CD4-positive, CD25-positive, alpha-beta regulatory T cell (primary cell): ENCODE results near the gene SOCS3. TPM values are rescaled to one million over a fixed set of nuclear protein-coding genes. Genes with fewer than 3 reads are reported as not detected.

Source experiments
- ATAC-seq, 2 donors: fragments of 150-1000 bp; cut with Tn5 transposase; one replicate each; pipeline ENCODE4 v1.10.0; 2021; ENCODE audit warnings: low read depth in 2 of 2, moderate number of reproducible peaks in 2 of 2, moderate library complexity in 1 of 2
- DNase-seq, 3 donors: peaks; one replicate each; pipeline versions ENCODE4 v3.0.0 to v3.0.0-alpha.2; 2012 to 2022; ENCODE audit warnings: mixed read lengths in 1 of 3
- H3K27ac ChIP-seq: one replicate; pipeline ENCODE4 v1.7.0; 2013; ENCODE audit warnings: mild to moderate bottlenecking, low read length; ENCODE audit not compliant: insufficient read depth, poor library complexity, severe bottlenecking
- H3K27me3 ChIP-seq: one replicate; pipeline ENCODE4 v1.7.0; 2013; ENCODE audit warnings: low read length; ENCODE audit not compliant: control insufficient read depth, insufficient read depth
- H3K36me3 ChIP-seq: one replicate; pipeline ENCODE4 v1.7.0; 2013; ENCODE audit warnings: mild to moderate bottlenecking, low read length, moderate library complexity; ENCODE audit not compliant: control insufficient read depth, insufficient read depth
- H3K4me1 ChIP-seq: 2 replicates; pipeline ENCODE4 v1.7.0; 2013; ENCODE audit warnings: mild to moderate bottlenecking, low read length; ENCODE audit not compliant: insufficient read depth, control insufficient read depth, poor library complexity, severe bottlenecking
- H3K4me3 ChIP-seq: one replicate; pipeline ENCODE4 v1.7.0; 2013; ENCODE audit warnings: low read depth, mild to moderate bottlenecking, low read length, moderate library complexity
- H3K9me3 ChIP-seq, 2 experiments: 1 replicate in 1 of 2; 2 replicates in 1 of 2; pipeline ENCODE4 v1.7.0; 2013; ENCODE audit warnings: low read length in 2 of 2, mild to moderate bottlenecking in 1 of 2, moderate library complexity in 1 of 2; ENCODE audit not compliant: control insufficient read depth in 2 of 2
- H3K27ac Mint-ChIP-seq, 3 donors: one replicate each; pipeline ENCODE4 v1.8.0; 2020 to 2022; ENCODE audit warnings: mild to moderate bottlenecking in 3 of 3, mixed read lengths in 3 of 3, moderate library complexity in 2 of 3
- H3K27me3 Mint-ChIP-seq: one replicate; pipeline ENCODE4 v1.8.0; 2022; ENCODE audit warnings: mild to moderate bottlenecking, mixed read lengths
- H3K36me3 Mint-ChIP-seq: one replicate; pipeline ENCODE4 v1.8.0; 2020; ENCODE audit warnings: mixed read lengths
- H3K4me1 Mint-ChIP-seq, 4 donors: one replicate each; pipeline ENCODE4 v1.8.0; 2020 to 2022; ENCODE audit warnings: mixed read lengths in 4 of 4, mild to moderate bottlenecking in 1 of 4
- H3K4me3 Mint-ChIP-seq, 4 donors: one replicate each; pipeline ENCODE4 v1.8.0; 2020 to 2022; ENCODE audit warnings: mild to moderate bottlenecking in 4 of 4, mixed read lengths in 4 of 4, moderate library complexity in 3 of 4
- H3K9me3 Mint-ChIP-seq, 7 donors: one replicate each; pipeline ENCODE4 v1.8.0; 2020 to 2022; ENCODE audit warnings: mixed read lengths in 7 of 7, mild to moderate bottlenecking in 3 of 7, moderate library complexity in 2 of 7
- polyA plus RNA-seq, 4 donors: library from polyadenylated mRNA; unstranded; fragments of 300-500 nt; fragmentation: Illumina TruSeq; gene quantifications; one replicate each; pipeline ENCODE4 v1.2.3, GENCODE V29; 2021
- total RNA-seq: library from RNA; stranded (reverse); gene quantifications from one replicate; pipeline ENCODE4 v1.2.3, GENCODE V29; 2022

Gene SOCS3
- total and polyA plus RNA-seq, 5 donors from 2014 or later: 26.4 to 218 (median 70.3) TPM

DNA sequence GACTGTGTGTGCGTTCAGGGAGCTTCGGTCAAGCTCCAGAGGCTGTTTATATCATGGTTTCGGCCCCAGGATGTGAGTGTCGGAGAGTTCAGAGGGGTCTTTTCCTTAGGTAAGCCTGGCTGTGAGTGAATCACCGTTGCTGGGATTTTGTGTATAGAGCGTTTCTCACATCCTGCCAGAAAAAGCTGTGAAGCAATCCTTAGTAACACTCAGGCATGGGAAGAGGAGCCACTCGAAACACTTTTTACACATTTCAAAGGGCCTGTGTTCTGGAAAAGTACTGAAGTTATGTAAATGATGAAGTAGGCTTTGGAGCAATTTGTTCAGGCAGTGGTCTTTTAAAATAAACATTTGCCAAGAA lies 19.2 kb upstream of the SOCS3 start:
- no peaks in the 10 kb centered on the region for H3K9me3 ChIP-seq
- Mint-ChIP-seq H3K36me3 (peaks cover 4% of the 10 kb centered on the region), H3K4me1 (peaks cover 15 to 55% (median 34%) of the 10 kb centered on the region in 4 donors), H3K27me3 (peaks cover 5% of the 10 kb centered on the region), H3K27ac (peak overlapping the region; percentile 89 to 96 (median 93)), H3K4me3 (peak overlapping the region; percentile 80 to 96 (median 94)), H3K9me3 (no peaks in the 10 kb centered on the region)
- no peaks in the 10 kb centered on the region for H3K36me3 ChIP-seq
- H3K4me1 ChIP-seq: peaks cover 58% of the 10 kb centered on the region
- H3K27ac ChIP-seq: peak overlapping the region; percentile 86
- H3K27me3 ChIP-seq: no peaks in the 10 kb centered on the region
- ATAC-seq (no peak), DNase-seq (no peak)
- peak overlapping the region; percentile 91 for H3K4me3 ChIP-seq

DNA sequence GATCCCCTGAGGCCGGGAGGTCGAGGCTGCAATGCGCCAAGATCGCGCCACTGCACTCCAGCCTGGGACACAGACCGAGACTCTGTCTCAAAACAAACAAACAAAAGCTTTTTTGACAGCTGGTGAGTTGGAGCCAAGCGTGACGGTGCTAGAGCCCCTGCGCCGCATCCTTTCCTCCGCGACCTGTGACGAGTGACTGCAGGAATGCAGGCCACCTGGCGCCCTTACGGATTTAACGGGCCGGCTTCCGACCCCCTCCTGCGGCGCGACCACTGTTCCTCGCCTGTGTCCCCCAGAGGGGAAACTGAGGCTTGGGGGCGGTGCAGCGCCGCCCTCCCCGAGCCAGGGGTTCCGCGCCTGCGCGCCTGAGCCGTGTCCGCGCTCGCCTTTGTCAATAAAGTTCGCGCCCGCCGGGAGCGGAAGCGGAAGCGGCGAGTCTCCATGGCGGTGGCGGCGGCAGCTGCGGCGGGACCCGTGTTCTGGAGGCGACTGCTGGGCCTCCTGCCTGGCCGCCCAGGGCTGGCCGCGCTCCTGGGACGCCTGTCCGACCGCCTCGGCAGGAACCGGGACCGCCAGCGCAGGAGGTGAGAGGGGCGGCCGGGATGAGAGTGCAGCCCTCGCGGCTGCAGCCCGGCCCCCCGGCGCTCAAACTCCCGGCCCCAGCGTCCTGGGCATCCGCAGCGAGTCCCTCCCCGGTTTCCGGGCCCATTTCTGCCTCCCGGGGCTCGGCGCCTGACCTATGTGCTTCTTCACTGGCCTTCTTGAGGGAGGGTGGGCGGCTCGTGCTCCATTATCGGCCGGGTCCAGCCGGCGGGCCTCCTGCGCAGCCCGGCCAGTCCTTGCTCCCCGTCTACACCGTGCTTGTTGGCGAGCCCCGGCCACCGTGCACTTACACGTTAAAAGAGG lies 18.6 kb upstream of the SOCS3 start, which contains the start of gene PGS1:
PGS1 (plus strand) TSS at position 425 of the 906 bp plus-strand sequence; CDS start at position 442, 17 bp downstream.
- H3K27me3 Mint-ChIP-seq: peaks cover 5% of the 10 kb centered on the region
- Histone ChIP-seq H3K4me3 (peak within 1 kb of the TSS; percentile 91), H3K27ac (peak within 1 kb of the TSS; percentile 86), H3K36me3 (no peaks in the 10 kb centered on the region), H3K9me3 (no peaks in the 10 kb centered on the region), H3K4me1 (peaks cover 52% of the 10 kb centered on the region), H3K27me3 (no peaks in the 10 kb centered on the region)
- no peaks in the 10 kb centered on the region for H3K9me3 Mint-ChIP-seq
- peaks cover 4% of the 10 kb centered on the region for H3K36me3 Mint-ChIP-seq
- ATAC-seq (peak; percentile 26 to 34), DNase-seq (peak; percentile 74 to 90 (median 88))
- peak within 1 kb of the TSS; percentile 89 to 96 (median 93) for H3K27ac Mint-ChIP-seq
- H3K4me1 Mint-ChIP-seq: peaks cover 15 to 48% (median 28%) of the 10 kb centered on the region in 4 donors
- peak within 1 kb of the TSS; percentile 80 to 96 (median 94) for H3K4me3 Mint-ChIP-seq

DNA sequence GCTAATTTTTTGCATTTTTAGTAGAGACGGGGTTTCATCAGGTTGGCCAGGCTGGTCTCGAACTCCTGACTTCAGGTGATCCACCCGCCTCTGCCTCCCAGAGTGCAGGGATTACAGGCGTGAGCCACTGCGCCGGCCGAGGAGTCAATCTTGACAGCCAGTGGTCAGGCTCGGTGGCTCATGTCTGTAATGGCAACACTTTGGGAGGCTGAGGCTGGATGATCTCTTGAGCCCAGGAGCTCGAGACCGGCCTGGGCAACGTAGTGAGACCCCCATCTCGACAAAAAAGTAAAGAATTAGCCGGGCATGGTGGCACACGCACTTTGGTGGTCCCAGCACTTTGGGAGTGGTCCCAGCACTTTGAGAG lies 18.0 kb upstream of the SOCS3 start:
- Mint-ChIP-seq H3K4me1 (peaks cover 15 to 42% (median 22%) of the 10 kb centered on the region in 4 donors), H3K9me3 (no peaks in the 10 kb centered on the region), H3K36me3 (peaks cover 4% of the 10 kb centered on the region), H3K4me3 (peak overlapping the region; percentile 80 to 96 (median 88)), H3K27ac (peak overlapping the region in 2 of 3 donors; percentile 23 to 84), H3K27me3 (peaks cover 5% of the 10 kb centered on the region)
- Histone ChIP-seq H3K4me3 (peak overlapping the region; percentile 74), H3K4me1 (peaks cover 47% of the 10 kb centered on the region), H3K9me3 (no peaks in the 10 kb centered on the region), H3K27ac (peak overlapping the region; percentile 86), H3K27me3 (no peaks in the 10 kb centered on the region), H3K36me3 (no peaks in the 10 kb centered on the region)
- no peak for ATAC-seq
- no peak for DNase-seq

GRCh38 chr17:78376161-78376560 lies 16.3 kb upstream of the SOCS3 start:
- Histone ChIP-seq H3K27ac (no peak overlapping the region), H3K36me3 (no peaks in the 10 kb centered on the region), H3K9me3 (no peaks in the 10 kb centered on the region), H3K4me3 (no peak overlapping the region), H3K4me1 (peaks cover 30% of the 10 kb centered on the region), H3K27me3 (no peaks in the 10 kb centered on the region)
- H3K4me3 Mint-ChIP-seq: peak overlapping the region in 1 of 4 donors; percentile 75
- H3K9me3 Mint-ChIP-seq: no peaks in the 10 kb centered on the region
- ATAC-seq (no peak), DNase-seq (no peak)
- H3K36me3 Mint-ChIP-seq: peaks cover 4% of the 10 kb centered on the region
- peaks cover 5% of the 10 kb centered on the region for H3K27me3 Mint-ChIP-seq
- no peak overlapping the region for H3K27ac Mint-ChIP-seq
- peaks cover 6 to 27% (median 9%) of the 10 kb centered on the region in 4 donors for H3K4me1 Mint-ChIP-seq

GRCh38 chr17:78375401-78376151 lies 15.7 kb upstream of the SOCS3 start:
- Histone ChIP-seq H3K9me3 (no peaks in the 10 kb centered on the region), H3K4me3 (no peak overlapping the region), H3K27ac (no peak overlapping the region), H3K27me3 (no peaks in the 10 kb centered on the region), H3K4me1 (peaks cover 24% of the 10 kb centered on the region), H3K36me3 (no peaks in the 10 kb centered on the region)
- Mint-ChIP-seq H3K4me1 (peaks cover 5 to 21% (median 8%) of the 10 kb centered on the region in 4 donors), H3K4me3 (peak overlapping the region in 1 of 4 donors; percentile 75), H3K36me3 (peaks cover 4% of the 10 kb centered on the region), H3K27me3 (peaks cover 5% of the 10 kb centered on the region), H3K9me3 (no peaks in the 10 kb centered on the region), H3K27ac (no peak overlapping the region)
- DNase-seq: no peak
- no peak for ATAC-seq

GRCh38 chr17:78374631-78375274 lies 14.9 kb upstream of the SOCS3 start:
- Histone ChIP-seq H3K27me3 (no peaks in the 10 kb centered on the region), H3K36me3 (no peaks in the 10 kb centered on the region), H3K27ac (no peak overlapping the region), H3K9me3 (no peaks in the 10 kb centered on the region), H3K4me3 (no peak overlapping the region), H3K4me1 (peaks cover 16% of the 10 kb centered on the region)
- Mint-ChIP-seq H3K4me3 (no peak overlapping the region), H3K27me3 (peaks cover 5% of the 10 kb centered on the region), H3K4me1 (peaks cover 0 to 13% (median 3%) of the 10 kb centered on the region in 4 donors), H3K36me3 (peaks cover 4% of the 10 kb centered on the region), H3K27ac (no peak overlapping the region), H3K9me3 (no peaks in the 10 kb centered on the region)
- DNase-seq: no peak
- no peak for ATAC-seq

DNA sequence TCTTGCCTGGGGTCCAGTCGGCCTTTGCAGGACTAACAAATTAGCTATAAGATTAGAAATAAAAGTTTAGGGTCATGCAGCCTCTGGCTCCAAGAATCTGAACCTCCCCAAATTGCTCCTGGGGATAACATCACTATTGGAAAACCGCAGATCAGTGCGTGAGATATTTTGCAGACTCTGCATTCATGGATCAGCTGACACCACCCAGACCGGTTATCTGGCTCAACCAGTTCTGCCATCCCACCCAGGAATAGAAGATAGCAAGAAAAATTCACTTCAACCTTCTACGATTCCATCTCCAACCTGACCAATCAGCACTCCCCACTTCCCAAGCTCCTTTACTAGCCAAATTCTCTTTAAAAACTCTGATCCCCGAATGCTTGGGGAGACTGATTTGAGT lies 14.3 kb upstream of the SOCS3 start:
- H3K36me3 ChIP-seq: no peaks in the 10 kb centered on the region
- H3K4me3 Mint-ChIP-seq: peak overlapping the region in 1 of 4 donors; percentile 43
- H3K9me3 ChIP-seq: no peaks in the 10 kb centered on the region
- H3K4me1 ChIP-seq: peaks cover 11% of the 10 kb centered on the region
- no peaks in the 10 kb centered on the region for H3K9me3 Mint-ChIP-seq
- peaks cover 3% of the 10 kb centered on the region for H3K36me3 Mint-ChIP-seq
- H3K27ac Mint-ChIP-seq: no peak overlapping the region
- peaks cover 0 to 7% (median 2%) of the 10 kb centered on the region in 4 donors for H3K4me1 Mint-ChIP-seq
- H3K27me3 Mint-ChIP-seq: peaks cover 5% of the 10 kb centered on the region
- no peak for DNase-seq
- H3K27me3 ChIP-seq: no peaks in the 10 kb centered on the region
- no peak overlapping the region for H3K27ac ChIP-seq
- ATAC-seq: no peak
- no peak overlapping the region for H3K4me3 ChIP-seq
